ENCODE measurements around the gene CYP2J2.

The CYP2J2 gene

GRCh38 chr1:59906931-59907330 lies 19.6 kb downstream of the CYP2J2 start:
- CTCF ChIA-PET: interaction anchor here (1.2 to 3.3 kb wide), 2 partner anchors 27 to 40 kb away, joined by 3 to 17 read pairs; no protein-coding TSS in a partner anchor
- no peak overlapping the region for H3K4me3 Mint-ChIP-seq
- H3K27me3 Mint-ChIP-seq: no peaks in the 10 kb centered on the region
- no peaks in the 10 kb centered on the region for H3K9me3 Mint-ChIP-seq
- H3K36me3 Mint-ChIP-seq: no peaks in the 10 kb centered on the region
- no peak for DNase-seq
- H3K4me1 Mint-ChIP-seq: peaks cover 5% of the 10 kb centered on the region
- H3K27ac Mint-ChIP-seq: no peak overlapping the region

GRCh38 chr1:59903141-59903754 lies 23.3 kb downstream of the CYP2J2 start:
- H3K27me3 Mint-ChIP-seq: no peaks in the 10 kb centered on the region
- H3K4me3 Mint-ChIP-seq: no peak overlapping the region
- DNase-seq: peak; percentile 51
- no peaks in the 10 kb centered on the region for H3K9me3 Mint-ChIP-seq
- CTCF ChIA-PET: interaction anchor here (1.0 to 4.6 kb wide), 6 partner anchors 9 to 47 kb away, joined by 3 to 53 read pairs (median 6); partner anchors contain the start of gene CYP2J2
- peaks cover 5% of the 10 kb centered on the region for H3K4me1 Mint-ChIP-seq
- H3K27ac Mint-ChIP-seq: no peak overlapping the region
- H3K36me3 Mint-ChIP-seq: no peaks in the 10 kb centered on the region

GRCh38 chr1:59901770-59902388 lies 24.7 kb downstream of the CYP2J2 start:
- Mint-ChIP-seq H3K36me3 (no peaks in the 10 kb centered on the region), H3K27me3 (no peaks in the 10 kb centered on the region)
- CTCF ChIA-PET: interaction anchor here (1.2 to 4.6 kb wide), 3 partner anchors 8 to 45 kb away, joined by 4 to 53 read pairs (median 9); no protein-coding TSS in a partner anchor

GRCh38 chr1:59900640-59901039 lies 25.9 kb downstream of the CYP2J2 start:
- Mint-ChIP-seq H3K27ac (no peak overlapping the region), H3K36me3 (no peaks in the 10 kb centered on the region), H3K27me3 (no peaks in the 10 kb centered on the region), H3K4me3 (no peak overlapping the region), H3K4me1 (peaks cover 5% of the 10 kb centered on the region), H3K9me3 (no peaks in the 10 kb centered on the region)
- DNase-seq: no peak
- CTCF ChIA-PET: interaction anchor here (4.6 kb wide), 1 partner anchor 46 kb away, joined by 53 read pairs; no protein-coding TSS in a partner anchor

More at GRCh38 chr1:59901770-59902388, 24.7 kb downstream of the CYP2J2 start:
- Mint-ChIP-seq H3K4me1 (peaks cover 5% of the 10 kb centered on the region), H3K9me3 (no peaks in the 10 kb centered on the region), H3K27ac (no peak overlapping the region), H3K4me3 (no peak overlapping the region)
- DNase-seq: no peak

GRCh38 chr1:59898927-59899326 lies 27.6 kb downstream of the CYP2J2 start:
- H3K27ac Mint-ChIP-seq: no peak overlapping the region
- no peak for DNase-seq
- no peak overlapping the region for H3K4me3 Mint-ChIP-seq
- CTCF ChIA-PET: no interaction called here
- peaks cover 8% of the 10 kb centered on the region for H3K4me1 Mint-ChIP-seq
- no peaks in the 10 kb centered on the region for H3K9me3 Mint-ChIP-seq
- no peaks in the 10 kb centered on the region for H3K36me3 Mint-ChIP-seq
- no peaks in the 10 kb centered on the region for H3K27me3 Mint-ChIP-seq

- H3K27ac Mint-ChIP-seq: no peak overlapping the region
- no peak overlapping the region for H3K4me3 Mint-ChIP-seq
- H3K36me3 Mint-ChIP-seq: no peaks in the 10 kb centered on the region
- CTCF ChIA-PET: interaction anchor here (1.2 to 1.5 kb wide), 2 partner anchors 14 to 16 kb away, joined by 3 read pairs; no protein-coding TSS in a partner anchor
- H3K4me1 Mint-ChIP-seq: peaks cover 17% of the 10 kb centered on the region
- H3K27me3 Mint-ChIP-seq: no peaks in the 10 kb centered on the region
- no peak for DNase-seq
- H3K9me3 Mint-ChIP-seq: no peaks in the 10 kb centered on the region
These were observed 29.4 kb downstream of the CYP2J2 start for GRCh38 chr1:59897165-59897564.

GRCh38 chr1:59892841-59893811 lies 33.4 kb downstream of the CYP2J2 start:
- no peaks in the 10 kb centered on the region for H3K36me3 Mint-ChIP-seq
- no peak for DNase-seq
- peaks cover 15% of the 10 kb centered on the region for H3K9me3 Mint-ChIP-seq
- H3K27ac Mint-ChIP-seq: peak overlapping the region; percentile 87
- CTCF ChIA-PET: interaction anchor here (1.1 to 4.7 kb wide), 3 partner anchors 10 to 54 kb away, joined by 3 to 19 read pairs (median 9); no protein-coding TSS in a partner anchor
- H3K4me3 Mint-ChIP-seq: peak overlapping the region; percentile 26
- peaks cover 9% of the 10 kb centered on the region for H3K27me3 Mint-ChIP-seq
- H3K4me1 Mint-ChIP-seq: peaks cover 17% of the 10 kb centered on the region

- Mint-ChIP-seq H3K27ac (no peak overlapping the region), H3K4me3 (no peak overlapping the region), H3K27me3 (peaks cover 9% of the 10 kb centered on the region), H3K4me1 (no peaks in the 10 kb centered on the region), H3K9me3 (peaks cover 12% of the 10 kb centered on the region), H3K36me3 (no peaks in the 10 kb centered on the region)
- CTCF ChIA-PET: interaction anchor here (2.5 kb wide), 1 partner anchor 62 kb away, joined by 10 read pairs; no protein-coding TSS in a partner anchor
- DNase-seq: no peak
These were observed 41.3 kb downstream of the CYP2J2 start for GRCh38 chr1:59885160-59885832.

- Mint-ChIP-seq H3K27ac (no peak overlapping the region), H3K4me1 (no peaks in the 10 kb centered on the region), H3K4me3 (no peak overlapping the region), H3K9me3 (peaks cover 4% of the 10 kb centered on the region), H3K36me3 (peaks cover 5% of the 10 kb centered on the region), H3K27me3 (no peaks in the 10 kb centered on the region)
- no peak for DNase-seq
- CTCF ChIA-PET: interaction anchor here (0.8 to 4.6 kb wide), 3 partner anchors 26 to 67 kb away, joined by 3 to 81 read pairs (median 5); no protein-coding TSS in a partner anchor
These were observed 45.8 kb downstream of the CYP2J2 start for GRCh38 chr1:59880735-59881134.

GRCh38 chr1:59879996-59880505 lies 46.5 kb downstream of the CYP2J2 start:
- DNase-seq: no peak
- CTCF ChIA-PET: interaction anchor here (0.8 to 4.6 kb wide), 3 partner anchors 27 to 68 kb away, joined by 3 to 81 read pairs (median 5); no protein-coding TSS in a partner anchor
- no peaks in the 10 kb centered on the region for H3K4me1 Mint-ChIP-seq

GRCh38 chr1:59879574-59879973 lies 47.0 kb downstream of the CYP2J2 start:
- Mint-ChIP-seq H3K36me3 (peaks cover 5% of the 10 kb centered on the region), H3K4me1 (no peaks in the 10 kb centered on the region), H3K27me3 (no peaks in the 10 kb centered on the region), H3K27ac (no peak overlapping the region), H3K4me3 (no peak overlapping the region), H3K9me3 (peaks cover 4% of the 10 kb centered on the region)
- CTCF ChIA-PET: interaction anchor here (0.7 to 4.6 kb wide), 3 partner anchors 63 to 1070 kb away, joined by 3 to 81 read pairs (median 3); no protein-coding TSS in a partner anchor
- DNase-seq: peak; percentile 72

More at GRCh38 chr1:59879996-59880505, 46.5 kb downstream of the CYP2J2 start:
- Mint-ChIP-seq H3K9me3 (peaks cover 4% of the 10 kb centered on the region), H3K27ac (no peak overlapping the region), H3K4me3 (no peak overlapping the region), H3K36me3 (peaks cover 5% of the 10 kb centered on the region), H3K27me3 (no peaks in the 10 kb centered on the region)

- H3K4me1 Mint-ChIP-seq: no peaks in the 10 kb centered on the region
- DNase-seq: no peak
- CTCF ChIA-PET: interaction anchor here (1.0 to 4.6 kb wide), 3 partner anchors 15 to 73 kb away, joined by 3 to 81 read pairs (median 3); no protein-coding TSS in a partner anchor
- no peaks in the 10 kb centered on the region for H3K27me3 Mint-ChIP-seq
- no peak overlapping the region for H3K27ac Mint-ChIP-seq
- H3K4me3 Mint-ChIP-seq: no peak overlapping the region
- H3K36me3 Mint-ChIP-seq: peaks cover 5% of the 10 kb centered on the region
- peaks cover 4% of the 10 kb centered on the region for H3K9me3 Mint-ChIP-seq
These were observed 48.2 kb downstream of the CYP2J2 start for GRCh38 chr1:59878370-59878769.

GRCh38 chr1:59877108-59877682 lies 49.4 kb downstream of the CYP2J2 start:
- Mint-ChIP-seq H3K4me3 (no peak overlapping the region), H3K4me1 (no peaks in the 10 kb centered on the region), H3K36me3 (peaks cover 8% of the 10 kb centered on the region), H3K27me3 (no peaks in the 10 kb centered on the region), H3K9me3 (peaks cover 4% of the 10 kb centered on the region), H3K27ac (no peak overlapping the region)
- CTCF ChIA-PET: interaction anchor here (0.5 to 2.0 kb wide), 2 partner anchors 68 to 70 kb away, joined by 3 to 9 read pairs; no protein-coding TSS in a partner anchor
- DNase-seq: no peak

Data from activated naive CD4-positive, alpha-beta T cell treated with anti-CD3 and anti-CD28 coated beads, Interleukin-2, amount 10 ng/mL, durations not matched to agents 7 days and 5 days (primary cell).